WTC11 (cell line): ENCODE results near the gene GAL3ST2. TPM values are rescaled to one million over a fixed set of nuclear protein-coding genes. Genes with fewer than 3 reads are reported as not detected.

ENCODE experiments used
- ATAC-seq: fragments of 200-7000 bp; cut with Tn5 transposase; 2 replicates; pipeline ENCODE4 v1.10.0; 2021; ENCODE audit warnings: mild to moderate bottlenecking, moderate library complexity
- CTCF ChIA-PET: fragments of 300-600 bp; sonication (Branson Sonifier 250); formaldehyde crosslinking; loops from one replicate; lab custom pipeline; 2021; ENCODE audit warnings: antibody characterized with exemption; lab: Charles Lee
- POLR2A ChIA-PET: fragments of 350-600 bp; sonication (Branson Sonifier 250); formaldehyde crosslinking; loops from one replicate; lab custom pipeline; 2021; ENCODE audit warnings: antibody characterized with exemption; lab: Charles Lee
- DNase-seq: peaks from one replicate; pipeline ENCODE4 v3.0.0; 2021; ENCODE audit warnings: low spot score
- H3K27ac Mint-ChIP-seq: 2 replicates; pipeline ENCODE4 v1.8.0; 2021; ENCODE audit warnings: mixed read lengths
- H3K27me3 Mint-ChIP-seq: 2 replicates; pipeline ENCODE4 v1.8.0; 2021; ENCODE audit warnings: low read depth, mild to moderate bottlenecking, moderate library complexity, mixed read lengths
- H3K36me3 Mint-ChIP-seq: 2 replicates; pipeline ENCODE4 v1.8.0; 2021; ENCODE audit warnings: mixed read lengths
- H3K4me1 Mint-ChIP-seq: 2 replicates; pipeline ENCODE4 v1.8.0; 2022; ENCODE audit warnings: mixed read lengths
- H3K4me3 Mint-ChIP-seq: 2 replicates; pipeline ENCODE4 v1.8.0; 2021; ENCODE audit warnings: mild to moderate bottlenecking, moderate library complexity, mixed read lengths
- H3K9me3 Mint-ChIP-seq: 2 replicates; pipeline ENCODE4 v1.8.0; 2021; ENCODE audit warnings: mixed read lengths
- ATF3 ChIP-seq: sonication (generic); formaldehyde crosslinking; conservative IDR thresholded peaks from 2 replicates; pipeline ENCODE4 v1.8.1; 2022; ENCODE audit warnings: mild to moderate bottlenecking, missing genetic modification reagents
- ESRRA ChIP-seq: sonication (generic); formaldehyde crosslinking; IDR thresholded peaks from 2 replicates; pipeline ENCODE4 v1.8.1; 2022; ENCODE audit warnings: mild to moderate bottlenecking, missing genetic modification reagents, borderline replicate concordance
- GABPB1 ChIP-seq: sonication (generic); formaldehyde crosslinking; IDR thresholded peaks from 2 replicates; pipeline ENCODE4 v1.8.1; 2023; ENCODE audit warnings: mild to moderate bottlenecking, missing genetic modification reagents
- GTF2I ChIP-seq: fragments of 250-450 bp; sonication (Bioruptor Pico); conservative IDR thresholded peaks from 2 replicates; pipeline ENCODE4 v1.4.0; 2021; ENCODE audit warnings: mild to moderate bottlenecking
- HMGA2 ChIP-seq: fragments of 250-450 bp; sonication (Bioruptor Pico); IDR thresholded peaks from 2 replicates; pipeline ENCODE4 v1.4.0; 2021; ENCODE audit warnings: mild to moderate bottlenecking, moderate library complexity
- HMGXB4 ChIP-seq: sonication (generic); formaldehyde crosslinking; IDR thresholded peaks from 2 replicates; pipeline ENCODE4 v1.8.1; 2023; ENCODE audit warnings: mild to moderate bottlenecking, moderate library complexity, missing genetic modification reagents
- IRF1 ChIP-seq: sonication (generic); formaldehyde crosslinking; IDR thresholded peaks from 2 replicates; pipeline ENCODE4 v1.8.0; 2023; ENCODE audit warnings: missing genetic modification reagents
- JAZF1 ChIP-seq: fragments of 250-450 bp; sonication (Bioruptor Pico); IDR thresholded peaks from 2 replicates; pipeline ENCODE4 v1.9.0; 2021; ENCODE audit warnings: moderate library complexity, mild to moderate bottlenecking, inconsistent platforms
- NFATC4 ChIP-seq: fragments of 250-450 bp; sonication (Bioruptor Pico); IDR thresholded peaks from 2 replicates; pipeline ENCODE4 v1.9.0; 2021; ENCODE audit warnings: mild to moderate bottlenecking
- NFYB ChIP-seq: sonication (generic); formaldehyde crosslinking; conservative IDR thresholded peaks from 2 replicates; pipeline ENCODE4 v1.8.0; 2022; ENCODE audit warnings: low read depth, missing genetic modification reagents
- SMAD4 ChIP-seq: sonication (generic); formaldehyde crosslinking; IDR thresholded peaks from 2 replicates; pipeline ENCODE4 v1.8.0; 2022; ENCODE audit warnings: mild to moderate bottlenecking, missing genetic modification reagents
- USF1 ChIP-seq: sonication (generic); formaldehyde crosslinking; IDR thresholded peaks from 2 replicates; pipeline ENCODE4 v1.8.0; 2022; ENCODE audit warnings: mild to moderate bottlenecking, missing genetic modification reagents
- ZMAT4 ChIP-seq: fragments of 250-450 bp; sonication (Bioruptor Pico); IDR thresholded peaks from 2 replicates; pipeline ENCODE4 v1.9.0; 2021; ENCODE audit warnings: mild to moderate bottlenecking
- ZNF138 ChIP-seq: sonication (generic); formaldehyde crosslinking; conservative IDR thresholded peaks from 2 replicates; pipeline ENCODE4 v1.8.1; 2022; ENCODE audit warnings: mild to moderate bottlenecking, moderate library complexity, missing genetic modification reagents
- ZNF425 ChIP-seq: fragments of 250-450 bp; sonication (Bioruptor Pico); conservative IDR thresholded peaks from 2 replicates; pipeline ENCODE4 v1.9.0; 2021; ENCODE audit warnings: mild to moderate bottlenecking
- ZNF512 ChIP-seq: sonication (generic); formaldehyde crosslinking; IDR thresholded peaks from 2 replicates; pipeline ENCODE4 v1.8.1; 2022; ENCODE audit warnings: missing genetic modification reagents, borderline replicate concordance
- ZNF532 ChIP-seq: fragments of 250-450 bp; sonication (Bioruptor Pico); IDR thresholded peaks from 2 replicates; pipeline ENCODE4 v1.9.0; 2021; ENCODE audit warnings: mild to moderate bottlenecking, borderline replicate concordance
- ZNF671 ChIP-seq: fragments of 250-450 bp; sonication (Bioruptor Pico); IDR thresholded peaks from 2 replicates; pipeline ENCODE4 v1.8.0; 2021; ENCODE audit warnings: mild to moderate bottlenecking
- total RNA-seq: library from RNA; stranded (reverse); gene quantifications from 3 replicates; pipeline ENCODE4 v1.2.3, GENCODE V29; 2021

The GAL3ST2 gene
- total RNA-seq, 1 experiment from 2014 or later: 0.98 TPM

- Mint-ChIP-seq H3K27ac (no peak overlapping the region; the same call in 1 of the 2 replicates), H3K4me3 (no peak overlapping the region), H3K27me3 (no peaks in the 10 kb centered on the region), H3K4me1 (no peaks in the 10 kb centered on the region), H3K36me3 (peaks cover 19% of the 10 kb centered on the region), H3K9me3 (peaks cover 5% of the 10 kb centered on the region; the same call in 1 of the 2 replicates)
- TF ChIP-seq ATF3 (CRISPR knock-in tag) (no peak), NFYB (CRISPR knock-in tag) (no peak), GABPB1 (CRISPR knock-in tag) (no peak), ZNF532 (CRISPR knock-in tag) (no peak), NFATC4 (CRISPR knock-in tag) (no peak), GTF2I (CRISPR knock-in tag) (no peak)
- ChIA-PET POLR2A (no interaction called here), CTCF (no interaction called here)
- ATAC-seq (no peak), DNase-seq (no peak)
Observed at GRCh38 chr2:241748468-241749256, 28.0 kb upstream of the GAL3ST2 start.

GRCh38 chr2:241750076-241750840 lies 26.4 kb upstream of the GAL3ST2 start:
- CTCF ChIA-PET: interaction anchor here (0.5 kb wide), 2 partner anchors 22 to 201 kb away, joined by 3 to 4 read pairs; no protein-coding TSS in a partner anchor
- Mint-ChIP-seq H3K27ac (no peak overlapping the region), H3K9me3 (peaks cover 5% of the 10 kb centered on the region; the same call in 1 of the 2 replicates), H3K27me3 (no peaks in the 10 kb centered on the region), H3K4me1 (no peaks in the 10 kb centered on the region), H3K36me3 (peaks cover 19% of the 10 kb centered on the region), H3K4me3 (no peak overlapping the region)
- POLR2A ChIA-PET: no interaction called here
- no peak for ATAC-seq
- no peak for DNase-seq
- TF ChIP-seq USF1 (CRISPR knock-in tag): no peak
- no peak for TF ChIP-seq ZNF512 (CRISPR knock-in tag)
- TF ChIP-seq ZNF138 (CRISPR knock-in tag): no peak
- TF ChIP-seq ZMAT4 (CRISPR knock-in tag): no peak
- TF ChIP-seq IRF1 (CRISPR knock-in tag): no peak
- no peak for TF ChIP-seq HMGXB4 (CRISPR knock-in tag)
- no peak for TF ChIP-seq ZNF425 (CRISPR knock-in tag)
- TF ChIP-seq ZNF671: no peak
- no peak for TF ChIP-seq JAZF1
- TF ChIP-seq GABPB1 (CRISPR knock-in tag): no peak
- no peak for TF ChIP-seq ESRRA (CRISPR knock-in tag)
- no peak for TF ChIP-seq HMGA2 (CRISPR knock-in tag)
- no peak for TF ChIP-seq SMAD4 (CRISPR knock-in tag)
- no peak for TF ChIP-seq ATF3 (CRISPR knock-in tag)
